A673 (cell line): ENCODE results near the gene SESN2. TPM values are rescaled to one million over a fixed set of nuclear protein-coding genes. Genes with fewer than 3 reads are reported as not detected.
A peak's percentile ranks its signal among the peaks of the same experiment; 100 is the strongest.

Experiments used
- BruUV-seq: library from RNA; stranded (reverse); fragments of 400-500 nt; replicated peaks from 2 replicates; lab custom pipeline; 2021; lab: Mats Ljungman, UMichigan
- CTCF ChIA-PET: fragments of 300-600 bp; sonication (Branson Sonifier 250); formaldehyde crosslinking; loops from one replicate; lab custom pipeline; 2022; ENCODE audit warnings: antibody characterized with exemption; lab: Charles Lee
- POLR2A ChIA-PET: fragments of 300-600 bp; sonication (Branson Sonifier 250); formaldehyde crosslinking; loops from one replicate; lab custom pipeline; 2022; ENCODE audit warnings: antibody characterized with exemption; ENCODE audit not compliant: low non-redundant PET; lab: Charles Lee
- DNase-seq: peaks from one replicate; pipeline ENCODE4 v3.0.0-alpha.2; 2015; ENCODE audit warnings: low spot score
- H3K27ac ChIP-seq: fragments of 200-600 bp; sonication (generic); 2 replicates; pipeline ENCODE4 v1.5.1; 2016; ENCODE audit warnings: mixed run types, low read depth, mild to moderate bottlenecking, mixed read lengths, antibody characterized with exemption, low read length; ENCODE audit not compliant: poor library complexity, severe bottlenecking
- H3K27me3 ChIP-seq: fragments of 200-600 bp; sonication (generic); replicated peaks from 2 replicates; pipeline ENCODE4 v1.6.1; 2017; ENCODE audit warnings: mixed run types, low read depth, mild to moderate bottlenecking, mixed read lengths, antibody characterized with exemption, low read length; ENCODE audit not compliant: insufficient read depth, poor library complexity
- H3K36me3 ChIP-seq: fragments of 200-600 bp; sonication (generic); 2 replicates; pipeline ENCODE4 v1.6.1; 2016; ENCODE audit warnings: mixed run types, mild to moderate bottlenecking, mixed read lengths, antibody characterized with exemption, low read length; ENCODE audit not compliant: insufficient read depth, poor library complexity, severe bottlenecking
- H3K4me1 ChIP-seq: fragments of 200-600 bp; sonication (generic); 2 replicates; pipeline ENCODE4 v1.6.1; 2017; ENCODE audit warnings: mixed run types, mild to moderate bottlenecking, mixed read lengths, antibody characterized with exemption, low read length; ENCODE audit not compliant: insufficient read depth, poor library complexity, severe bottlenecking
- H3K4me3 ChIP-seq: fragments of 200-600 bp; sonication (generic); 2 replicates; pipeline ENCODE4 v1.5.1; 2016; ENCODE audit warnings: low read depth, mixed run types, mild to moderate bottlenecking, mixed read lengths, low read length; ENCODE audit not compliant: poor library complexity, severe bottlenecking
- H3K9me3 ChIP-seq: fragments of 200-600 bp; sonication (generic); 2 replicates; pipeline ENCODE4 v1.6.1; 2016; ENCODE audit warnings: mixed run types, low read depth, mild to moderate bottlenecking, mixed read lengths, antibody characterized with exemption, low read length; ENCODE audit not compliant: poor library complexity, severe bottlenecking
- EZH2 ChIP-seq: fragments of 200-600 bp; sonication (generic); IDR thresholded peaks from 2 replicates; pipeline ENCODE4 v1.6.1; 2017; ENCODE audit warnings: borderline replicate concordance, low read depth, mild to moderate bottlenecking, mixed read lengths, antibody characterized with exemption, low read length; ENCODE audit not compliant: poor library complexity, severe bottlenecking
- intact Hi-C: fragments of 100-400 bp; cut with micrococcal nuclease; formaldehyde crosslinking; loops from one replicate; pipeline ENCODE4 v1.10.0; 2022; ENCODE audit not compliant: unreplicated experiment
- total RNA-seq: library from RNA; stranded (reverse); gene quantifications from 2 replicates; pipeline ENCODE4 v1.2.3, GENCODE V29; 2021
- TF ChIP-seq, protein P1 (sequence below): fragments of 300-800, 200-600 bp; sonication (generic); conservative IDR thresholded peaks from 2 replicates; pipeline ENCODE4 v1.5.1; 2017; ENCODE audit warnings: low read depth, mild to moderate bottlenecking, antibody characterized with exemption, low read length, moderate library complexity, mixed read lengths

Gene SESN2
- total RNA-seq, 1 experiment from 2014 or later, result 15.7 TPM

DNA sequence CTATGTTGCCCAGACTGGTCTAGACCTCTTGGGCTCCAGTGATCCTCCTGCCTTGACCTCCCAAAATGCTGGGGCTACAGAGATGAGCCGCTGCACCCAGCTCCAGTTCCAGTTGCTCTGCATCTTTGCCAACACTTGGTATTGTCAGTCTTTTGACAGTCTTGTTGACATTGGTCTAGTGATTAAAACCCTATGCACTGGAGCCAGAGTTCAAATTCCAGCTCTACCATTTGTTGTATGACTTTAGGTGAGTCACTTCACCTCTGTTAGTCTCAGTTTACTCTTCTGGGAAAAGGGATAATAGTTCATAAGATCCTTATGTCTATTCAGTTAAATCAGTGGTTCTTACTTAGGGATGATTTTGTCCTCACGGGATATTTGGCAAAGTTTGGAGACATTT is 36.6 kb downstream of the SESN2 start:
- TF ChIP-seq, protein P1, sequence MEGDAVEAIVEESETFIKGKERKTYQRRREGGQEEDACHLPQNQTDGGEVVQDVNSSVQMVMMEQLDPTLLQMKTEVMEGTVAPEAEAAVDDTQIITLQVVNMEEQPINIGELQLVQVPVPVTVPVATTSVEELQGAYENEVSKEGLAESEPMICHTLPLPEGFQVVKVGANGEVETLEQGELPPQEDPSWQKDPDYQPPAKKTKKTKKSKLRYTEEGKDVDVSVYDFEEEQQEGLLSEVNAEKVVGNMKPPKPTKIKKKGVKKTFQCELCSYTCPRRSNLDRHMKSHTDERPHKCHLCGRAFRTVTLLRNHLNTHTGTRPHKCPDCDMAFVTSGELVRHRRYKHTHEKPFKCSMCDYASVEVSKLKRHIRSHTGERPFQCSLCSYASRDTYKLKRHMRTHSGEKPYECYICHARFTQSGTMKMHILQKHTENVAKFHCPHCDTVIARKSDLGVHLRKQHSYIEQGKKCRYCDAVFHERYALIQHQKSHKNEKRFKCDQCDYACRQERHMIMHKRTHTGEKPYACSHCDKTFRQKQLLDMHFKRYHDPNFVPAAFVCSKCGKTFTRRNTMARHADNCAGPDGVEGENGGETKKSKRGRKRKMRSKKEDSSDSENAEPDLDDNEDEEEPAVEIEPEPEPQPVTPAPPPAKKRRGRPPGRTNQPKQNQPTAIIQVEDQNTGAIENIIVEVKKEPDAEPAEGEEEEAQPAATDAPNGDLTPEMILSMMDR, result no peak
- TF ChIP-seq EZH2, result no peak
- H3K4me3 ChIP-seq, result no peak overlapping the region
- peaks cover 7% of the 10 kb centered on the region for H3K4me1 ChIP-seq
- no peaks in the 10 kb centered on the region for H3K9me3 ChIP-seq
- CTCF ChIA-PET, result no interaction called here
- intact Hi-C loops, result no loop called here
- no peaks in the 10 kb centered on the region for H3K27me3 ChIP-seq
- POLR2A ChIA-PET, result no interaction called here
- H3K36me3 ChIP-seq, result no peaks in the 10 kb centered on the region
- no peak overlapping the region for H3K27ac ChIP-seq
- no peak for DNase-seq
- no TSS peak for BruUV-seq

DNA sequence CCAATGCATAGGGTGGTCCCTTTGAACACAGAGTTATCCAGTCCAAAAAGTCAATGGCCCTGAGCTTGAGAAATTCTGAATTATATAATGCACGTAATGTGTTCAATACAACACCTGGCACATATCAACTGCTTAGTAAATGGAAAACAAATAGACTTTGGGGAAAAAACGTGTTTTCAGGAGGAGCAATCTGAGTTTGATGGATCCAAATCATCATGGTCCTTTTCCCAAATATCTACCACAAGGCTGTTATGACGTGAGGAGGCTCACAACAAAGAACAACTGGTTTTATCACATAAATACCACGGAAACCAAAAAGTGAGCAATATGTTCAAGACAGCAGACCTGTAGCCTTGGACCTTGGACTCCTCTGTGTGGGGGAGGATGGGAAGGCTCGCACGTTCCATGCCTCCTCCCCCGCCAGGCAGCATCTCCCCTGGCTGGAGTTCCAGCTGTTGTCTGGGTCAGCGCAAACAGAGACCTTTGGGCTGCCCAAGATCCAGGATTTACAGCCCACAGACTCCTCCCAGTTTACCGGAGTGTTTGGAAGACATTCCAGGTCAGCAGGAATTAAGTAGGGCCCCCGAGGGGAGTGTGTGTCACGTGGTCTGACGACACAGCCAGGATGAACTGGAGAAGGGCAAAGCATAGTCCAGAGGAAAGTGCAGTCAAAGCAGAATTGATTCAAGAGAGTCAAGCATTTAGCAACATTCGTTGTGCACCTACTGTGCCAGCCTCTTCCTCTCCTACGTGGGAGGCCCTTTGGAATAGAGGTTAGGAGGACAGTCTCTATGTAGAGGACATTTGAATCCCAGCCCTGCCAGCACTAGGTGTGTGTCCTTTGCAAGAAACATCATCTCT is 37.3 kb downstream of the SESN2 start:
- CTCF ChIA-PET, result no interaction called here
- no peak for DNase-seq
- peak overlapping the region; percentile 21 for H3K4me3 ChIP-seq

DNA sequence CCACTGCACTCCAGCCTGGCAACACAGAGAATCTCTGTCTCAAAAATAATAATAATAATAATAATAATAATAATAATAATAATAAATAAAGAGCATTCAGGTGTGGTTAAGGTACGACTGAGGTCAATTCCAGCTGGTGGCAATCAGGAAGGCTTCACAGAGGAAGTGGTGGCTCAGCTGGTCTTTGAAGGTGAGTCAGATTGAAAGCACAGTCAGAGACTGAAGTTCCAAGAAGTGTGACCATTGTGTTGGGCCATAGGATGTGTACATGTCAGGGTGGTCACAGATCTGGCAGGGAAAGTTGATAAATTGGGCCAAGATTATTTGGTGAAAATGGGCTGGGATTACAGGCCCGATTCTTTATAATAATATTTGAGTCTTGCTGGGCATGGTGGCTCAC is 38.5 kb downstream of the SESN2 start:
- Histone ChIP-seq H3K36me3 (no peaks in the 10 kb centered on the region), H3K4me3 (no peak overlapping the region), H3K27me3 (no peaks in the 10 kb centered on the region), H3K9me3 (no peaks in the 10 kb centered on the region), H3K27ac (no peak overlapping the region), H3K4me1 (peaks cover 7% of the 10 kb centered on the region)
- ChIA-PET CTCF (no interaction called here), POLR2A (no interaction called here)
- TF ChIP-seq, protein P1, result no peak
- no peak for TF ChIP-seq EZH2
- intact Hi-C loops, result no loop called here
- DNase-seq, result no peak
- BruUV-seq, result no TSS peak

More for the DNA sequence above, 37.3 kb downstream of the SESN2 start:
- Histone ChIP-seq H3K9me3 (no peaks in the 10 kb centered on the region), H3K27me3 (no peaks in the 10 kb centered on the region), H3K36me3 (no peaks in the 10 kb centered on the region), H3K27ac (no peak overlapping the region), H3K4me1 (peaks cover 7% of the 10 kb centered on the region)
- no peak for TF ChIP-seq EZH2
- TF ChIP-seq, protein P1, result no peak
- BruUV-seq, result no TSS peak
- intact Hi-C loops, result no loop called here
- POLR2A ChIA-PET, result no interaction called here
